Measurements from ENCODE around the gene RLBP1. TPM values are rescaled to one million over a fixed set of nuclear protein-coding genes. Genes with fewer than 3 reads are reported as not detected.

Gene RLBP1
- total RNA-seq, 4 donors from 2014 or later: not detected

DNA sequence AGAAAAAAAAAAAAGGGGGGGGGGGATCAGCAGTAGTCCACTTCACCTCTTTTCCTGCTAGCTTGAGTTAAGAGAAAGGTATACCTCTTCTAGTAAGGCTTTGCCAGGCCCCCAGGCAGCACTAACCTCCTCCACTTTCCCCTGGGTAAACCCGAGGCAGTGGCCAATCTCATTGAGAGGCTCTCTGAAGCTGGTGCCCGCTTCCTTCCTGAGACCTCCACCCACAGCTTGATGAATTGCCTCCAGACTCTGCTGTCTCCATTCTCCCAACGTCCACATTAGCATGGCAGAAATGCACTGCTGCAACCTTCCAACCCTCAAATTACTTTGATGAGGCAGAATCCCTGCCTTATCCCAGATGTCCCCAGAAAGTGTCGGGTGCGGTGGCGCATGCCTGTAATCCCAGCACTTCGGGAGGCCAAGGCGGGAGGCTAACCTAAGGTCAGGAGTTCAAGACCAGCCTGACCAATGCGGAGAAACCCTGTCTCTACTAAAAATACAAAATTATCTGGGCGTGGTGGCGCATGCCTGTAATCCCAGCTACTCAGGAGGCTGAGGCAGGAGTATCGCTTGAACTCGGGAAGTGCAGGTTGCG, 15.3 kb downstream of the RLBP1 start:
- ATAC-seq (ENCODE audit: low FRiP score) (no peak), DNase-seq (ENCODE audit: low spot score) (no peak)
- TF ChIP-seq, protein P1, sequence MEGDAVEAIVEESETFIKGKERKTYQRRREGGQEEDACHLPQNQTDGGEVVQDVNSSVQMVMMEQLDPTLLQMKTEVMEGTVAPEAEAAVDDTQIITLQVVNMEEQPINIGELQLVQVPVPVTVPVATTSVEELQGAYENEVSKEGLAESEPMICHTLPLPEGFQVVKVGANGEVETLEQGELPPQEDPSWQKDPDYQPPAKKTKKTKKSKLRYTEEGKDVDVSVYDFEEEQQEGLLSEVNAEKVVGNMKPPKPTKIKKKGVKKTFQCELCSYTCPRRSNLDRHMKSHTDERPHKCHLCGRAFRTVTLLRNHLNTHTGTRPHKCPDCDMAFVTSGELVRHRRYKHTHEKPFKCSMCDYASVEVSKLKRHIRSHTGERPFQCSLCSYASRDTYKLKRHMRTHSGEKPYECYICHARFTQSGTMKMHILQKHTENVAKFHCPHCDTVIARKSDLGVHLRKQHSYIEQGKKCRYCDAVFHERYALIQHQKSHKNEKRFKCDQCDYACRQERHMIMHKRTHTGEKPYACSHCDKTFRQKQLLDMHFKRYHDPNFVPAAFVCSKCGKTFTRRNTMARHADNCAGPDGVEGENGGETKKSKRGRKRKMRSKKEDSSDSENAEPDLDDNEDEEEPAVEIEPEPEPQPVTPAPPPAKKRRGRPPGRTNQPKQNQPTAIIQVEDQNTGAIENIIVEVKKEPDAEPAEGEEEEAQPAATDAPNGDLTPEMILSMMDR (IDR thresholded peaks at IDR 0.05): no peak

DNA sequence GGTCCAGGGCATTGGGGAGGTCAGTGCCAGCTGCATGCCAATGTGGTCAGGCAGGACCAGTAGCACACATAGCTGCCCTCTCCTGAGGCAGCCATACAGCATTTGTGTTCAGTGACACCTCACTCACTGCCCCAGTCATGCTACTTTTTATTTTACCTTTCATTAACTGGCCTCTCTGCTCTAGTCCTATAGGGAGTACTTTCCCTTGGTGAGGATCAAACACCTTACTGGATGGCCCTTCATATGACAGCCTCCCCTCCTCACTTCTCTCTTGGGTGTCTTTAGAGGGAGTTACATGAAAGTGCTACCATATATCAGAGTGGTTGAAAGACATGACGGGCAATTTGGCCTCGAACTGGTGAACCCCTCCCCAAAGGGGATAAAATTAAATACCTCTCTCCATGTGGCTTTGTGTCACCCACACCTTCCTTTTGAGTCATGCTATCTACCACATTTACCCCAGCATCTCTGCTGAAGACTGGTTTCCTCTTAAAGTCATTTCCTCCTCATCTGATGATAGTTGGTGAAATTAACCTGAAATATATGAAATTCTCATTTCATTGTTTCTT, 17.6 kb downstream of the RLBP1 start:
- DNase-seq (ENCODE audit: low spot score): no peak
- ATAC-seq (ENCODE audit: low FRiP score): no peak

DNA sequence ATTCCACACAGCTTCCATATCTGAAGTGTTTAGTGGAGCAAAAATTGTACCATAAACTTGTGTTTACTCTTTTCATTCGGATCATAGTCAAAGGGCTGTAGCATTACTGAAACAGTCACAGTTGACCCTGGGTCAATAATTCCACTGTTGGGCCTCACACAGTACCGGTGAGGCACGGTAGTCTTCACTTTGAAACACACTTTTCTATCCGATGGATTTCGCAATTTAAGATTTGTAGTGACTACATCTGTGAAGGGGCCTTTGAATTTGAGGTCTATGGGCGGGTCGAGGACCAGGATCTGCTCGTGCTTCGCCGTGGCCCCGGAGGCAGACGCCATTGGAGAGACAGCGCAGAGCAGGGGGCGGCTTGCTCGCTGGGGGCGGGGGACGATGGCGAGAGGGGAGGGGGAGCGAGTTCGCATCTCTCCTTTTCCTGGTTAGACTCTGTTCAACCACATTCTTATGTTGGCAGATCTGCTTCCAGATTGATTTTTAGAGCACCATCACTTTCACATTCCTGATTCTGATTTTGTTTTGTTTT, 19.8 kb downstream of the RLBP1 start:
- DNase-seq (ENCODE audit: low spot score): no peak
- no peak for ATAC-seq (ENCODE audit: low FRiP score)
- TF ChIP-seq, protein P1 (IDR thresholded peaks at IDR 0.05): no peak

More for the DNA sequence above, 17.6 kb downstream of the RLBP1 start:
- TF ChIP-seq, protein P1 (IDR thresholded peaks at IDR 0.05): no peak

DNA sequence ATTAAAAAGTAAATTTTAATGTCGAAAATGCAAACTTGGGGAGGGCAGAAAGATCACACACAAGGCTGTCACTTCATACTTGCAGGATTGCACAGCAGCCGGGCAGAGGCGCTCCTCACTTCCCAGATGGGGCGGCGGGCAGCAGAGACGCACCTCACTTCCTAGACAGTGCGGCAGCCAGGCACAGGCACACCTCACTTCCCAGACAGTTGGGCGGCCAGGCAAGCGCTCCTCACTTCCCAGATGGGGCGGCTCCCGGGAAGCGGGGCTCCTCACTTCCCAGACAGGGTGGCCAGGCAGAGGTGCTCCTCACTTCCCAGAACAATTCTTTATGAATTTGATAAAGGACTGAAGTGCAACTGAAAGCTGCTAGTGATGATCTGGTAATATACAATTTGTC, 21.2 kb downstream of the RLBP1 start:
- no peak for DNase-seq (ENCODE audit: low spot score)
- no peak for ATAC-seq (ENCODE audit: low FRiP score)
- TF ChIP-seq, protein P1 (IDR thresholded peaks at IDR 0.05): no peak

DNA sequence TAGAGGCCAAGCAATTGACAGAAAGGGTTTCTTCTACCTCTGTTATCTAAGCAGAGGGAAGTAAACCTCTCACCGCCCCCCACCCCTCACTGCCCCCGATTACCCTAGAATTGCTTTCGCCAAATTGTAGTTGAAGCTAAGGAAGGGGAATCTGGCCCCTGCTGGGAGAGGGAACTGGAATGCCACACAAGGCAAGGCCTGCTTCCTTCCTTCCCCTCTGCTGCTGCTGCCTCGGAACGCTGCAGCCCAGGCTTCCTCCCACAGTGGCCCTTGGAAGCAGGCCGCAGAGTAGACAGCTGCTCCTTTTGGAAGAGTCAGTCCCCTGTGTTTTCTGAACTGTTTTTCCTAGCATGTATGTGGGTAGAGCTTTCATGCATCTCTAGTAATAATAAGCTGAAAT, 21.6 kb downstream of the RLBP1 start:
- DNase-seq (ENCODE audit: low spot score) (no peak), ATAC-seq (ENCODE audit: low FRiP score) (no peak)
- TF ChIP-seq, protein P1 (IDR thresholded peaks at IDR 0.05): no peak

DNA sequence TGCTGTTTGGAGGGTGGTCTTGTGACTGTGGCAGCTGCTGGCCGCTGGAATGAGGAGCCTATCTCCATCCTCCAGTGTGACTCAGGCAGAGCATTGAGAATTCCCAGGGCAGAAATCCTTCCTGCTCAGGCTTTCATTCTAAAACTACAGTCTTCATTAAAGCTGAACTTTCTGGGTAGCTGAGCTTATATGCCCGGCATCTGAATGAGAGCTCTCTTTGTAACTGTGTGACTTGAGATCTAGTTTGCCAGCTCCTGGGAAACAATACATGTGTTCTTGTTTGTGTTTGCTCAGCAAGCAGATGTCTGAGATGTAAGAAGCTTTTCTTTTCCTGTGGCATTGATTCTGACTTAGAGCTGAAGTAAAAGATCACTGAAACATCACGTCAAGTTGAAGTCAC, 22.4 kb downstream of the RLBP1 start:
- DNase-seq (ENCODE audit: low spot score): no peak
- ATAC-seq (ENCODE audit: low FRiP score): no peak
- TF ChIP-seq, protein P1 (IDR thresholded peaks at IDR 0.05): no peak

DNA sequence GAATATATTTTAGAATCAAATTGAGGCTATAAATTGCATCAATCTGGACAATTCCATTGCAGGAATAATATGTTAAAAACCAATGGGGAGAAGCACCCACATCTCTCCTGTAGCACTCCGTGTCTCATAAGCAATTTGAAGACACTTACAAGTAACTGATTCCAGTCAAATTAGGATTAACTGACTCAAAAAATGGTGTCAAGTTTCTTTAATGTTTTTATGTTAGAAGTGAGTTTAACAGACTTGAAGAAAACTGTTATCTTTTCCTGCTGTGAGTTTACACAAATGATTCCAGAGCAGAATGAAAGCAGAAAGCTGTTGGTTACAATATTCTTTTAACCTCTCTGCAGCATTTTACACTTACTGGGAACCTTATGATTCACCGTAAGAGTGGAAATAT, 23.2 kb downstream of the RLBP1 start:
- no peak for ATAC-seq (ENCODE audit: low FRiP score)
- no peak for DNase-seq (ENCODE audit: low spot score)
- TF ChIP-seq, protein P1 (IDR thresholded peaks at IDR 0.05): no peak
